Uterus (tissue), 4 donors: ENCODE results near the gene AHCYL2. TPM values are rescaled to one million over a fixed set of nuclear protein-coding genes. Genes with fewer than 3 reads are reported as not detected.

Experiments
- DNase-seq, 2 donors: peaks; one replicate each; pipeline ENCODE4 v3.0.0-alpha.2; 2019 to 2020
- H3K27ac ChIP-seq, 2 donors: fragments of 200-600 bp; sonication (generic); 1 replicate in 1 of 2; 2 replicates in 1 of 2; pipeline ENCODE4 v1.5.1; 2016 to 2018
- H3K27me3 ChIP-seq, 2 donors: fragments of 200-600 bp; sonication (generic); one replicate each; pipeline ENCODE4 v1.5.1; 2018 to 2019; ENCODE audit warnings: control low read depth in 1 of 2
- H3K36me3 ChIP-seq, 2 donors: fragments of 200-600 bp; sonication (generic); one replicate each; pipeline ENCODE4 v1.5.1; 2019; ENCODE audit warnings: control low read depth in 1 of 2
- H3K4me1 ChIP-seq, 2 donors: fragments of 200-600 bp; sonication (generic); one replicate each; pipeline ENCODE4 v1.5.1; 2018 to 2019; ENCODE audit warnings: control low read depth in 1 of 2
- H3K4me3 ChIP-seq, 2 donors: fragments of 200-600 bp; sonication (generic); 1 replicate in 1 of 2; 2 replicates in 1 of 2; pipeline ENCODE4 v1.5.1; 2018 to 2019; ENCODE audit warnings: mild to moderate bottlenecking in 1 of 2
- H3K9me3 ChIP-seq, 2 donors: fragments of 200-600 bp; sonication (generic); one replicate each; pipeline ENCODE4 v1.5.1; 2019; ENCODE audit warnings: control low read depth in 1 of 2
- CTCF ChIP-seq, 4 experiments: fragments of 200-600 bp in 2 of 4; fragments of 450-650 bp in 2 of 4; sonication (generic) in 2 of 4; IDR thresholded peaks; one replicate each; pipeline ENCODE4 v1.5.1; 2016 to 2019; ENCODE audit warnings: antibody characterized with exemption in 4 of 4, mild to moderate bottlenecking in 2 of 4, moderate library complexity in 1 of 4
- POLR2A ChIP-seq, 2 donors: fragments of 450-650 bp; IDR thresholded peaks; one replicate each; pipeline ENCODE4 v1.6.1; 2016; ENCODE audit warnings: antibody characterized with exemption in 2 of 2, mild to moderate bottlenecking in 1 of 2, moderate library complexity in 1 of 2
- intact Hi-C: fragments of 100-400 bp; cut with DNase I; formaldehyde crosslinking; loops from one replicate; pipeline ENCODE4 v1.15.1; 2023; ENCODE audit warnings: low total_unique reads
- total RNA-seq, 4 donors: library from RNA; depleted of rRNA in 3 of 4; stranded (reverse); fragments of >200 nt in 3 of 4; gene quantifications; one replicate each; pipeline versions ENCODE4 v1.1.0 to v1.2.4, GENCODE V29; 2014 to 2023
- donor health status: DM: yes; HTN: yes; CAD: no.

AHCYL2 gene
- total RNA-seq, 4 donors from 2014 or later = 5.6 to 29.2 (median 23.7) TPM

GRCh38 chr7:129317450-129317849, 92.6 kb downstream of the AHCYL2 start:
- H3K4me1 ChIP-seq = peaks cover 0 to 3% of the 10 kb centered on the region in 2 donors
- no peak overlapping the region for H3K27ac ChIP-seq
- no peaks in the 10 kb centered on the region for H3K36me3 ChIP-seq
- TF ChIP-seq POLR2A (IDR thresholded peaks at IDR 0.05) (no peak), CTCF (IDR thresholded peaks at IDR 0.05) (no peak)
- no peak for DNase-seq
- intact Hi-C loops = no loop called here
- H3K9me3 ChIP-seq = no peaks in the 10 kb centered on the region
- no peak overlapping the region for H3K4me3 ChIP-seq
- no peaks in the 10 kb centered on the region for H3K27me3 ChIP-seq

GRCh38 chr7:129327076-129327475, 102.2 kb downstream of the AHCYL2 start:
- Histone ChIP-seq H3K27ac (no peak overlapping the region), H3K4me3 (no peak overlapping the region), H3K27me3 (no peaks in the 10 kb centered on the region), H3K36me3 (no peaks in the 10 kb centered on the region), H3K9me3 (no peaks in the 10 kb centered on the region), H3K4me1 (no peaks in the 10 kb centered on the region)
- DNase-seq = no peak
- intact Hi-C loops = no loop called here
- TF ChIP-seq POLR2A (IDR thresholded peaks at IDR 0.05) = no peak
- TF ChIP-seq CTCF (IDR thresholded peaks at IDR 0.05) = no peak

- Histone ChIP-seq H3K4me3 (no peak overlapping the region), H3K27ac (no peak overlapping the region), H3K9me3 (no peaks in the 10 kb centered on the region), H3K36me3 (no peaks in the 10 kb centered on the region), H3K27me3 (no peaks in the 10 kb centered on the region), H3K4me1 (no peaks in the 10 kb centered on the region)
- intact Hi-C loops = no loop called here
- DNase-seq = no peak
- TF ChIP-seq POLR2A (IDR thresholded peaks at IDR 0.05) (no peak), CTCF (IDR thresholded peaks at IDR 0.05) (no peak)
Measured at GRCh38 chr7:129332254-129333035, 107.6 kb downstream of the AHCYL2 start.

- H3K36me3 ChIP-seq = no peaks in the 10 kb centered on the region
- no peaks in the 10 kb centered on the region for H3K4me1 ChIP-seq
- intact Hi-C loops = no loop called here
- H3K4me3 ChIP-seq = no peak overlapping the region
- H3K9me3 ChIP-seq = no peaks in the 10 kb centered on the region
- no peak for DNase-seq
- TF ChIP-seq CTCF (IDR thresholded peaks at IDR 0.05) (no peak), POLR2A (IDR thresholded peaks at IDR 0.05) (no peak)
- H3K27me3 ChIP-seq = no peaks in the 10 kb centered on the region
- H3K27ac ChIP-seq = no peak overlapping the region
Measured at GRCh38 chr7:129334473-129334872, 109.6 kb downstream of the AHCYL2 start.

- intact Hi-C loops = no loop called here
- Histone ChIP-seq H3K4me3 (no peak overlapping the region), H3K27me3 (no peaks in the 10 kb centered on the region), H3K9me3 (no peaks in the 10 kb centered on the region), H3K27ac (no peak overlapping the region), H3K4me1 (no peaks in the 10 kb centered on the region), H3K36me3 (no peaks in the 10 kb centered on the region)
- no peak for DNase-seq
- no peak for TF ChIP-seq POLR2A (IDR thresholded peaks at IDR 0.05)
- TF ChIP-seq CTCF (IDR thresholded peaks at IDR 0.05) = no peak
Measured at GRCh38 chr7:129338450-129338849, 113.6 kb downstream of the AHCYL2 start.
